DMS53 (cell line): Measurements from ENCODE around the gene TTPAL.

ENCODE experiments used
- DNase-seq: peaks from one replicate; lab custom pipeline; 2025; lab: John Stamatoyannopoulos, UW

TTPAL gene

GRCh38 chr20:44533928-44534327, 58.3 kb downstream of the TTPAL start:
- no peak for DNase-seq

- DNase-seq, result no peak
These were observed 60.5 kb downstream of the TTPAL start for GRCh38 chr20:44536175-44536574.

- DNase-seq, result no peak
These were observed 62.3 kb downstream of the TTPAL start for GRCh38 chr20:44537993-44538392.

- DNase-seq, result no peak
These were observed 65.2 kb downstream of the TTPAL start for GRCh38 chr20:44540834-44541233.

GRCh38 chr20:44541992-44542391, 66.3 kb downstream of the TTPAL start:
- no peak for DNase-seq

GRCh38 chr20:44542890-44543289, 67.2 kb downstream of the TTPAL start:
- no peak for DNase-seq

GRCh38 chr20:44543358-44543757, 67.7 kb downstream of the TTPAL start:
- DNase-seq, result no peak
